GM21529 (cell line): ENCODE measurements around the gene JARID2.

ENCODE experiments used
- ATAC-seq: cut with Tn5 transposase; IDR thresholded peaks from one replicate; pipeline ENCODE4 v1.9.1; 2021; ENCODE audit not compliant: unreplicated experiment

JARID2 gene

GRCh38 chr6:15246666-15247499 lies 1.0 kb downstream of the JARID2 start:
- ATAC-seq, result no peak

- no peak for ATAC-seq
Measured at GRCh38 chr6:15247500-15248450, 1.9 kb downstream of the JARID2 start.

DNA sequence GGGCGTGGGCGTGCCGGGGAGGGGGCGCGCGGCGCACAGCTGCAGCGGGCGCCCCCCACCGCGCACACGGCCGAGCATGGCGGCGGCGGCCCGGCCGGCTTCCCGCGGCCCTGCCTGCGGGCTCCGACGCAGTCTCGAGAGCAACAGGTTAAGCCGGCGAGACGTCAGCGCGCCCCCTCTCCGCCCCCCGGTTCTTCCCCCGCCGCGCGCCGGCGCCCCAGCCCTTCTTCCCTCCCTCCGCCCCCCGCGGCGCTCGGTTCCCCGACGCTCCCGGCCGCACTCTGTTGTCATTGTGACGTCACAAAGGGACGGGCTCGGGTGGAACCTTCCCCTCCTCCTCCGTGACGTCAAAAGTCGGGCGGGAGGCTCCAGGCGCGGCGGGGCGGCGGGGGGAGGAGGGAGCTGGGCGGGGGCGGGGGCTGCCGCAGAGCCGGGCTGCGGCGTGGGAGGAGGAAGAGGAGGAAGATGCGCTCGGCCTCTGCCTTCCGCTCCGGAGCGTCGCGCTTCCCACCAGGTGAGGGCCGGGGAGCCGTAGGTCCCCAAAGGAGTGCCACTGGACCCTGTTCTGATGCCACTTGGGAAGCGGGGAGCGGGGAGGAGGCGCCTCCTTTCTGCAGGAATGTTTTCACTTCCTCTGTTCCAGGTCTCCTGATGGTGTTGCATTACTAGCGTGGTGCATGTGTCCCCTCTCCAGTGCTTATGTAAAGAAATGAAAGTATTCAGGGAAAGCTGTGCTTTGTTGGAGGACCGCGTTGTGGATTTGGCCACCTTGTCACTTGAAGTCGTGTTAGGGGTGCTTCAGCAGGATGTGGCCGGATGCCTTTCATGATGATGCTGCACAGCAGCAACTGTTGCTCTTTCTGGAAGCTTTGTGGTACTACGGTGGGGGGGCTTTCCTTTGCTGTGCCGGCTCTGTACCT lies 2.8 kb downstream of the JARID2 start:
- ATAC-seq, result peak; percentile 34

GRCh38 chr6:15249371-15250019 lies 3.6 kb downstream of the JARID2 start:
- ATAC-seq, result no peak

DNA sequence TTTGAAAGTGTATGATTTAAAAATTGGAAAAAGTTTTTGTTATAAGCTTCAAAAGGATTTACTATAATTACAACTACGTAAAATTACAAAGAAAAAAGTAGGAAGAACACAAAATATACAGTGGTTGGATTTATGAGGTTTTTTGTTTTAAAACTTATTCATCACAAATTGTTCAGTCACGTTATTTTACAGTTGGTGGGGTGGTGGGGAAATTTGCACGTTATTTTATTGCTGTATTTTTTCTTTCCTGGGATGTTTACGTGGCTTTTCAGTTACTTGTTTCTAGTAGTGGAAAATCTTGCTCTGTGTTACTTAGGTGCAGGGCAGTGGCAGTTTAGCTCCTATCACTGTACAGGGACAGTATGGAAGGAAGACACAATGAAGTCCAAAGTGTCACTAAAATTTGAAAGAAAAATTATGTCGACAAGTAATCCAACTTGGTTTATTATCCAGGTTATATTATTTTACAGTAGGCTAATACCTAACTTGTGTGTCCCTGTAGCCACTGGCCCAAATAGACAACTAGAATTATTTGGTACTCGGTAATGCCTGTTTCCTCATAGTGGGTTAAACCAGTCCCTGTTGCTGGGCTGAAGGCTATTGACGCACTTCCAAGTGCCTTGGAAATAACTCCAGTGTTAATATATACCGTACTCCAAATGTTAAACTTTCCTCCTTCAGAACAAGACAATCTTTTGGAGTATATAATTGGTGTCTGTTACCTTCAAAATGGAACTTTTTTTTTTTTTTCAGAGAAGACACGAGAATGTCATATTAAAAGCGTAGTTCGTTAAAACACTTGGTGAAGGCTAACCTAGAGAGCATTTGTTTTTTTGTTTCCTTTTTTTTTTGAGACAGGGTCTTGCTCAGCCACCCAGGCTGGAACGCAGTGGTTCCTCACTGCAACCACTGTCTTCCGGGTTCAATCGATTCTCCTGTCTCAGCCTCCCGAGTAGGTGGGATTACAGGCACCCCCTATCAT lies 4.6 kb downstream of the JARID2 start:
- ATAC-seq, result no peak

GRCh38 chr6:15252195-15252594 lies 6.3 kb downstream of the JARID2 start:
- ATAC-seq, result no peak

DNA sequence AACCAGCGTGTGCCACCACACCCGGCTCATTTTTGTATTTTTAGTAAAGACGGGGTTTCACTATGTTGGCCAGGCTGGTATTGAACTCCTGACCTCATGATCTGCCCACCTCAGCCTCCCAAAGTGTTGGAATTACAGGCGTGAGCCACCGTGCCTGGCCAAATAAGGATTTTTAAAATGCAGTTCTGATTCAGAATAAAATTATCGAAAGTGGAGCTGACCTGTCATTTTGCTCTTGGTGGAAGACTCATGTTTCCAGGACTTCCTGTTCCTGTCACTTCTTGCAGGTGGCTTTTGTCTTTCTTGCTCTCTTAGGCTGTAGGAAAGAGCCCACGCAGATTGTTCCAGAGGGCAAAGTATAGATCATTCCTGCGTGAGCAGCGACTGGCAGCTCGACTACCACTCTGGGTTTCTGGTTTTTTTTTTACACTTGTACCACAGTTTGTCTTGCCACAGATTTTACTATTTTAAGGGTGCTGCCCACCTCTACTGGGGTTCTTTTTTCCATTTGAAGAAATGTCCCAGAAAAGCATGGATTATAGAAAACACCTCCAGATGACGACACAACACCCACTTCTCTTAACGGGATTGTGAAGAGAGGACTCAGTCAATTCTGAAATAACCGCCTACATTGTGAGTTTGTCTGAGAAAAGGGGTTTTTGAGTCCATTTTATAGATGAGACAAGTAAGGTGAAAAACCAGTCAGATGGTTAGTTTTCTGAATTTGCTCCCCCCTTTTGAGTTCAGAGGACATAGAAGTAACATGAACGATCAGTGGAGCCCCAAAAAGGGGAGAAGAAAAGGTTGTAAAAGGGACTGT lies 7.5 kb downstream of the JARID2 start:
- no peak for ATAC-seq

DNA sequence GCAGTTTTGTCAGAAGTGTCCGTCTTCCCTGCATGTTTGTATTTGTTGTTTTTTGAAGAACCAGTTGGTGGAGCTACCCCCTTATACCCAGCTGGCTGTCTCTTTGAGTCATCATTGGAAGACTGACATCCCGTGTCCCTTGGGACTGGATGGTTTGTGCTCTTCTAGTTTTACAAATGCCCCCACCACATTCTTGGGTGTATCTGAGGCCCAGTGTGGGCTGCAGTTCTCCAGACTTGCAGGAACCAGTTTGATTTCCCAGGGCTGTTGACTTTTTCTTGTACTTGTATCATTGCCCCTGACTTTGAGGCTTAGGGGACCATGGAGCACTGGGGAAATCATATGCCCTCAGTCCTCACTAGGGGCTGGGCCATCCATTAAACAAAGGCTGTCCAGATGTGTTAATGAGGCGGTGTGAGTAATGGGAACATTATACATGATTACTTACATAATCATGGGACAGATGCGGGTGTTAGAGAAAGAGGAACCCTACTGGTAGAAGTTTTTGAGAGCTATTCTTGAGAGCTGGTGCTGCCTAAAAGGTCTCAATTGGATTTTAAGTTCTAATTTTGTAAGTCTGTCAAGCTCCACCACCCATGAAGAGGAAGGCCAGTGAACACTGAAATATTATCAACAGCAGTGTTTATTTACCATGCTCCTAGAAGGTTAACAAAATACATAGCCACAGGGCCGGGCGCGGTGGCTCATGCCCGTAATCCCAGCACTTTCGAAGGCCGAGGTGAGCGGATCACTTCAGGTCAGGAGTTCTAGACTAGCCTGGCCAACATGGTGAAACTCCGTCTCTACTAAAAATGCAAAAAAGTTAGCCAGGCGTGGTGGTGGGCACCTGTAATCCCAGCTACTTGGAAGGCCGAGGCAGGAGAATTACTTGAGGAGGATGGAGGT lies 8.5 kb downstream of the JARID2 start:
- ATAC-seq, result peak; percentile 41

- ATAC-seq, result peak; percentile 52
Measured at GRCh38 chr6:15255481-15255880, 9.6 kb downstream of the JARID2 start.

- peak; percentile 14 for ATAC-seq
Measured at GRCh38 chr6:15255909-15256395, 10.1 kb downstream of the JARID2 start.

DNA sequence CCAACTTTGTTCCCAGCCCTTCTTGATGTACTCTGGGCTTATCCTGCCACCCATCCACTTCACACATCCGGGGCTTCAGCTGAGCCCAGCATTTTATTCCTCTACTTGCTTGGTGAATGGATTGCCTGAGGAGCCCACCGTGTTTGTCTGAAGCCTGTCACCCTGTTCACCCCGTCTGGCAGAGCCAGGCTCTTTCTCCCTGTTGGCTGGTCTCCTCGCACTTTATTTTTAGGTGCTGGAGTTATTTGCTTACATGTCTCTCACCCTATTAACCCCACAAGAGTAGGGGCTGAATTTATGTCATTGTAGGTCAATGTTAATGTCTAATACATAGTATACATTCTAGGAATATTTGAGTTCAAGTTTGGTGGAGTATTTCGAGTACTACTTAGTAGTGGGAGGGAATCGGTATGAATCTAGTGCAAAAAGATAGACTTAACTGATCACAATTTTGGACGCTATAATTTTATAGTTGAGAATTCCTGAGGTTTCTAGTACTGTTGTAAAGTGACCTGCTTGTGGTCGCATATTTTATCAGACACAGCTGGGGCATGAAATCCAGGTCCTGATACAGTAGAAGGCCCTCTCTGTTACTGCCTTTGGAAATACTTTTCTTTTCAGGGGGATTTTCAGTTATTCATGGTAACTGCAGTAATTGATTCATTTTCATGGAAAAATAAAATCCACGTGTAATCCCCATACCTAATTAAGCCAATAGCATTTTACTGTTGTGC lies 10.8 kb downstream of the JARID2 start:
- no peak for ATAC-seq

DNA sequence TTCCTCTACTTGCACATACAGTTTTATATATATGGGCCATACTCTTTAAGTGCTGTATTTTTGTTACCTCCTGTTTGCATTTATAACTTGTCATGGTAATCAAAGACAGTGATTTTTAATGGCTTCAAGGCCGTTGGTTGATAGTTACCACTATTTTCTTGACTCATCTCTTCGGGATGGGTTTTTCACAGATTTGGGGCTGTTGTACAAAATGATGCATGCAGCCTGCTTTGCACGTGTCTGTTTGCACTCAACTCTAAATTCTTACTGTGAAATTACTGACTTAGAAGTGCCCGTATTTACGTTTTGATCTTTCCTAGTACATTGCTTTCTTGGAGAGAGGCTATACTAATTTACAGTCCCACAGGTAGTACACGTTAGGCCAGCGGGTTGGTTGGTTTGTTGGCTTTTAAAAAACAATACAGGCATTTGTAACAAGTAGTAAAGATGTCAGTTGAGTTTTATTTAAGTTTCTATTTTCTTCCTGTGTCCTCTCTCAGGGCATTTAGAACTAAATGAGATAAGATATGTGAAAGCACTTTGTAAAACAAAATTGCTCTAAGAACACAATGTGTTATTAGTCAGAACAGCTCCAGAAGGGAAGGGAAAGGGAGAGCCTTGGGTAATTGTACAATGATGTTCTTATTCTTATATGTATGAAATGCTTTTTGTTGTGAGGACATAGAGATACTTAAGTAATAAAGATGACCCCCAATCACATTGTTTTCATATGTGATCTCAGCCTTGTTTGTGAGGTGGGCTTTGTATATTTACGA lies 11.7 kb downstream of the JARID2 start:
- no peak for ATAC-seq

GRCh38 chr6:15259766-15260098 lies 13.9 kb downstream of the JARID2 start:
- no peak for ATAC-seq

DNA sequence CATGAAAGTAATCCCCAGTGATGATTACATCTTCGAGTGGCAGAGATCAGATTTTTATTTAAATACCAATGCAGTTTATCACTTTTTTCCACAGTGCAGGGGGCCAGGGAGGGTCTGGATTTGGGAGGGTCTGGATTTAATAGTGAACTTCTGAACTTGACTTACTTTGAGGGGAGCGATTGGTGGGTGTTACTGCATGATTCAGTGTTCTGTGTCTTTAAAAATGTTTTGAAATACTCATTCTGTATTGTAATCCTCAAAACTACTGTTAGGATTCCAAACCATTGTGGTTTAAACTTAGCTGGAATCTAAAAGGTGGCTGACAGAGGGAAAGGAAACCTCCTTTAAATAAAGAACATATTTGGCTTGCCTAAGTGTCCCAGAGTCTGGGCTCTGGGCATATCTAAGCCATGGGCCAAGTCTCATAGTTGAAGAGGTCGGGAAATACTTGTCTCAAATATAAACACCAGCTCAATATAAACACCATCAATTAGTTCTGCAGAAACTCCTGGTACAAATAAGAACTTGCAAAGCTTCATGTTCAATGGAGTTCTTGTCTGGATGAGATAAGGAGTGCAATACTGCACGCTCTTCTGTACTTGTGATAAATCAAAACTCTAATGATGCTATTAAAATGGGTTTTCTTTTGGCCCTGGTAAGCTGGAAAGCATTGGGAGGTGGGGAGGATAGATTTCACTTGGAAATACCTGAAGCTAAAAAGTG lies 14.4 kb downstream of the JARID2 start:
- no peak for ATAC-seq

- ATAC-seq, result no peak
Measured at GRCh38 chr6:15263780-15264374, 18.0 kb downstream of the JARID2 start.
